IPS-NIHi7 (cell line): ENCODE results near the gene COL6A3.

ENCODE experiments used
- DNase-seq: peaks from one replicate; pipeline ENCODE4 v3.0.0; 2012; ENCODE audit warnings: mixed read lengths; ENCODE audit errors: extremely low spot score

The COL6A3 gene, protein sequence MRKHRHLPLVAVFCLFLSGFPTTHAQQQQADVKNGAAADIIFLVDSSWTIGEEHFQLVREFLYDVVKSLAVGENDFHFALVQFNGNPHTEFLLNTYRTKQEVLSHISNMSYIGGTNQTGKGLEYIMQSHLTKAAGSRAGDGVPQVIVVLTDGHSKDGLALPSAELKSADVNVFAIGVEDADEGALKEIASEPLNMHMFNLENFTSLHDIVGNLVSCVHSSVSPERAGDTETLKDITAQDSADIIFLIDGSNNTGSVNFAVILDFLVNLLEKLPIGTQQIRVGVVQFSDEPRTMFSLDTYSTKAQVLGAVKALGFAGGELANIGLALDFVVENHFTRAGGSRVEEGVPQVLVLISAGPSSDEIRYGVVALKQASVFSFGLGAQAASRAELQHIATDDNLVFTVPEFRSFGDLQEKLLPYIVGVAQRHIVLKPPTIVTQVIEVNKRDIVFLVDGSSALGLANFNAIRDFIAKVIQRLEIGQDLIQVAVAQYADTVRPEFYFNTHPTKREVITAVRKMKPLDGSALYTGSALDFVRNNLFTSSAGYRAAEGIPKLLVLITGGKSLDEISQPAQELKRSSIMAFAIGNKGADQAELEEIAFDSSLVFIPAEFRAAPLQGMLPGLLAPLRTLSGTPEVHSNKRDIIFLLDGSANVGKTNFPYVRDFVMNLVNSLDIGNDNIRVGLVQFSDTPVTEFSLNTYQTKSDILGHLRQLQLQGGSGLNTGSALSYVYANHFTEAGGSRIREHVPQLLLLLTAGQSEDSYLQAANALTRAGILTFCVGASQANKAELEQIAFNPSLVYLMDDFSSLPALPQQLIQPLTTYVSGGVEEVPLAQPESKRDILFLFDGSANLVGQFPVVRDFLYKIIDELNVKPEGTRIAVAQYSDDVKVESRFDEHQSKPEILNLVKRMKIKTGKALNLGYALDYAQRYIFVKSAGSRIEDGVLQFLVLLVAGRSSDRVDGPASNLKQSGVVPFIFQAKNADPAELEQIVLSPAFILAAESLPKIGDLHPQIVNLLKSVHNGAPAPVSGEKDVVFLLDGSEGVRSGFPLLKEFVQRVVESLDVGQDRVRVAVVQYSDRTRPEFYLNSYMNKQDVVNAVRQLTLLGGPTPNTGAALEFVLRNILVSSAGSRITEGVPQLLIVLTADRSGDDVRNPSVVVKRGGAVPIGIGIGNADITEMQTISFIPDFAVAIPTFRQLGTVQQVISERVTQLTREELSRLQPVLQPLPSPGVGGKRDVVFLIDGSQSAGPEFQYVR (N-terminal part only)

DNA sequence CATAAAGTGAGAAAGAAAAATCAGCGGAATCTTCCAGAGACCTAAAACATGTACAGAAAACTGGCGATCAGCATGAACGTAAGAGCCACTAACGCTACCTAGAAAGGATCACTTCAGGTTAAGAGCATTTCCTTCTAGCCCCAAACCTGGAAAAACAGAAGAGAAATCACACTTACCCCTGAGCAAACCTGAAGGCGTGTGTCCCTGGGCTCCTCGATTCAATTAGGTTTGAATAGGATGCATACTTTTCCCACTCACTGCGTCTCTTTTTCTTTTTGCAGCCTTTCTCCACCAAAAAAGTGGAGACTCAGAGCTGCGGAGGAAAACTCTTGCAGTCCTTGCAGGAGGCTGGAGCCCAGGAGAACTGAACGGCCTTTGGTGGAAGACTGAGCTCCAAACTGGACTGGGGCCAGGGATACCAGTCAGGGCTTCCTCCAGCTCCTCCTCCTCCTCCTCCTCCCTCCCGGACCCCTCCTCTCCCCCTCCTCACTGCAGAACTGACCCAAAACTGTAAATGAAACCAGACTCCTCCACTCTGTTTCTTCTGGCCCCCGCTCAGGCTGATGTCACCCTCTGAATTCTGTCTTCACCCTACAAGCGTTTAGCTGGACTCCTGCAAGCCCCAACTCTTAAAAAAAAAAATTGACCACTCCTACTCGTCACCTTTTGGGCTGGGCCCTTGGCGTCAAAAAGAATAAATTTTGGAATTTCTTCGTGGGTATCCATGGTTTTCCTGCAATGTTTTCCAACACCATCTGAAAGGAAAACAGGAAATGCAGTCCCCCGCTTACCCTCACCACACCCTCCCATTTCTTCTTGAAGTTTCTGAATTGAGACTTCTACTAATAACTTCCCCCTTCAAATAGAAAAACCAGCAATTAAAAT is at the start of gene COL6A3:
COL6A3 (minus strand) TSS at position 388 of the 885 bp plus-strand sequence. CDS start 17,347 bp downstream, outside the sequence.
- DNase-seq = no peak

DNA sequence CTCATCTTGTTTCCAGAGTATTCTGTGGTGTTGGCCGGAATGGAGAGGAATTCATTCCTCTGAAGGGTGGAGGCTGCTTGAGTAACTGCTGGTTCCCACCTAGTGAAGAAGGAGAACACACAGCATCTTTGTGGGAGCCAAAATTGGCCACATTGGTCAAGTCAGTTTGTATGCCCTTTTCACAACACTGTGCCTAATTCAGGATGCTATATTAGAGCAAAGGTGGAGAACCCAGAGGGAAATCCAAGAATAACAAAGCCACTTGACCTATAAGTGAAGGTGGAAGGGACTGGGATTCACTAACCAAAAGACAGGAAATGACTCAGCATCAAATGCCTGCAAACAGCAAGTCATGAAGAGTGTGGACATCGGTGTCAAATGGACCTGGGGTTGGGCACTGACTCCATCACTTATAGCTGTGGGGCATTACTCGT is 45.8 kb upstream of the COL6A3 start:
- DNase-seq = no peak

DNA sequence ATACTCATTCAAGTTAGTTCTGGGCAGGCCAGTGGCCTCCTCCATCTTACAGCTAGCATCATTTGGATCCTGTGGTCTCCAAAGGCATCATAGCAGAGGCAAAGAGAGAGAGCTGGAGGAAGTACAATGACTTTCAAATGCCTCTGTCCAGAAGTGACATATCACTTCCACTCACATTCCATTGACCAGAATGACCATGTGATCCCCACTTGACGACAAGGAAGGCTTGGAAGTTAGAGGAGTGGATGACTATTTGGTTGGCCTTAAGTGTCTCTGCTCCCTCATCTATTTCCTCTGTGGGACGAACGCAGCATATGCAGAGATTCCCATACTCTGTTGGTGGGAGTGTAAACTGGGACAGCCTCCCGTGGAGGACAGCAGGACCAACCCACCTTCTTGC is 45.3 kb upstream of the COL6A3 start:
- no peak for DNase-seq

DNA sequence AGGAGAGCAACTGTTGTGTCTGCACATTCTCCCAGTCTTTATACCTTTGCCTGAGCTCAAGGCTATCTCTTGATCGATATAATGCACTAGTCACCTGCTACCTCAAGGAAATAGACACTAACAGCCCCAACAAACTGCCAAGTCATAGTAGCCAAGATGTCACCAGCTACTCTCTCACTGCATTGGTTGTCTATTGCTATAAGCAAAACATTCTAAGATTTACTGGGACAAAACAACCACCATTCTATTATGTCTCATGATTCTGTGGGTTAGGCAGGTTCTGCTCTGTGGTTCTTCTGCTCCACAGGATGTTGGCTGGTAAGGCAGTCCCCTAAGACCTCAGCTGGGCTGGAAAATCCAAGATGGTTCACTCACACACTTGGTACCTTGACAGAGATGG is 44.6 kb upstream of the COL6A3 start:
- no peak for DNase-seq

DNA sequence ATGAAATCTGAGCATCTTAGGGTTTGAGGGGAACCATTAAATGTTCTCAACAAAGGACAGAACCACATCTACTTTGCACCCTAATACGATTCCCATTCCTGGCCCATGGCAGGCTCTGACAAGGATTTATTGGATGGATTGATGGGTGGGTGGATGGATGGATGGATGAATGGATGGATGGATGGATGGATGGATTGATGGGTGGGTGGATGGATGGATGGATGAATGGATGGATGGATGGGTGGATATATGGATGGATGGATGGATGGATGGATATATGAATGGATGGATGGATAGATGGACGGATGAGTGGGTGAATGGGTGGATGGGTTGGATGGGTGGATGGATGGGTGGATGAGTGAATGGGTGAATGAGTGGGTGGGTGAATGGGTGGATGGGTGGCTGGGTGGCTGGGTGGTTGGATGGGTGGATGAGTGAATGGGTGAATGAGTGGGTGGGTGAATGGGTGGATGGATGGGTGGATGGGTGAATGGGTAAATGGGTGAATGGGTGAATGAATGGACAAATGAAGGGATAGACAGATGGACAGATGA is 43.5 kb upstream of the COL6A3 start:
- DNase-seq = no peak

DNA sequence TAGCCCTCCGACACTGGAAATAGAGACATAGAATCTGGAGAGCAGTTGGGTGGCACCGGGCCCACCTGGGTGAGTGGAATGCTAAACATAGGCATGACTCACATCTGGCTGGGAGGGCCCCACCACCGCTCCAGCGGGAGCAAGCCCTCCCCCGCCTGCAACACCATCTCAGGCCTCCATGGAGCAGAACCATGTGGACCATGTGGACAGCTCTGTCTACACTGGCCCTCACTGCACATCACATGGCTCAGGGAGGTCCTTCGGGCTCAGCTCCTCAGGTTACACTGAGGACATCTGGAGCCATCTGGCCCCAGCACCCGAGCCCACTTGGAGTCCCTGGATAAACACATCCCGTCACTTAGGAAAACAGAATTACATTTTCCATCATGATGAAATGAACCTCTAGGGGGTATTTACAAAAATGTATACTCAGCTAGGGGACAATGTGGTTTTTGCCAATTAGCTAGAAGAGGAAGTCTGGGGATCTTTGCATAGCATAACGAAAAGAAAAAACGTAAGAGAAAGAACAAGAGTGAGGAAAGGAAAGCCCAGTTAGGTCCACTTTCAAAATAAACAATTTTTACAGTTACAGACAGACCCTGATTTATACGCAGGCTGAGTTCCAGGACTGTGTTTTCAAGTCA is 42.4 kb upstream of the COL6A3 start:
- DNase-seq = no peak

DNA sequence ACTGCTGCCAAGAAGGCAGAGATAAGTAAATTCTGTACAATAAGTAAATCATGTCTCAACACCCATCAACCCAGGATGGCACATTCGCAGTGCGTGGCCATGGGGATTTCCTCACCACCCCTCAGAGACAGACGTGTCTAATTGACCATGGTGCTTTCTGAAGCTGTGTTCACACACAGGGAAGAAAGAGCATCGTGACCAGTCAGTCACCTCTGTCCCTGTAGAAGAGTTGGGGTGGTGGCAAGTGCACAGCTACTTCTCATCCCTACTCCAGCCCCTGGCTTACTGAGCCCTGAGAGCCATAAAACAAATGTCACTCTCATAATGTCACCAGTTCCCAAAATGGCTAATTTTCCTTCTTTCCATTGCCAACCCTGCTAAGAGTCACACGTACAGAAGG is 41.8 kb upstream of the COL6A3 start:
- DNase-seq = no peak

DNA sequence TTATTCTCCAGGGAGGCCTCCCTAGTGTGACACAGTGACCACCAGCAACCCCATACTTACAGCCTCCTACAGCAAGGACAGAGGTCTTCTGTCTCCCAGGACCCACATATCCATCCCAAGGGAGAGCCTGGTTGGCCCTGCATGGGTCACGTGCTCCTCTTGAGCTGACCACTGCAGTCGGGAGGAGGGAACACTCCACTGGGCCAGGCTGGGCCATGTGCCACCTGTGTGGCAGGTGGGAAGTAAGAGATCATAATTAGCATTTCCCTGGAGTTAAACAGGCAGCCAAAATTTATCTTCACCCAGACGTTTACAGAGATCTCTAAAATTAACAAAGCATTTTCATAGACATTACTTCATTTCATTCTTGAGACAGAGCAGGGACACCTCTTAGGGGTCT is 39.7 kb upstream of the COL6A3 start:
- DNase-seq = no peak

DNA sequence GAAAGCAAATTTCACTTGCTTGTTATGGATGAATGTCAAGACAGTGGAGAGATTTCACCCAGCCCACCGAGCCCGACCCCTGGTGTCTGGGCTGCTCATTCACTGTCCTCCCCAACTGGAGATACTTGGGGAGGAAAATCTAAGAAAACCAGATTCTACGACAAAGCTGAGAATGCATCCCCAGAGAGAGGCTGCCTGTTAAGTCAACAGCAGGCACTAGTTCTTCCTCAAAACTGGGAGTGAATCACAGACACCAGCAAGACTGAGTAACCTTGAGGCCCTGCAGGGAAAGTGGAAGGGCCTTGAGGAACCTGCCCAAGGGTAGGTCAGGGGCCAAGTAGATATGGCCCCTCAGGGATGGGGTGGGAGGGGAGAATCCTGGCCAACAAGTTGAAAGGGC is 38.9 kb upstream of the COL6A3 start:
- DNase-seq = no peak

DNA sequence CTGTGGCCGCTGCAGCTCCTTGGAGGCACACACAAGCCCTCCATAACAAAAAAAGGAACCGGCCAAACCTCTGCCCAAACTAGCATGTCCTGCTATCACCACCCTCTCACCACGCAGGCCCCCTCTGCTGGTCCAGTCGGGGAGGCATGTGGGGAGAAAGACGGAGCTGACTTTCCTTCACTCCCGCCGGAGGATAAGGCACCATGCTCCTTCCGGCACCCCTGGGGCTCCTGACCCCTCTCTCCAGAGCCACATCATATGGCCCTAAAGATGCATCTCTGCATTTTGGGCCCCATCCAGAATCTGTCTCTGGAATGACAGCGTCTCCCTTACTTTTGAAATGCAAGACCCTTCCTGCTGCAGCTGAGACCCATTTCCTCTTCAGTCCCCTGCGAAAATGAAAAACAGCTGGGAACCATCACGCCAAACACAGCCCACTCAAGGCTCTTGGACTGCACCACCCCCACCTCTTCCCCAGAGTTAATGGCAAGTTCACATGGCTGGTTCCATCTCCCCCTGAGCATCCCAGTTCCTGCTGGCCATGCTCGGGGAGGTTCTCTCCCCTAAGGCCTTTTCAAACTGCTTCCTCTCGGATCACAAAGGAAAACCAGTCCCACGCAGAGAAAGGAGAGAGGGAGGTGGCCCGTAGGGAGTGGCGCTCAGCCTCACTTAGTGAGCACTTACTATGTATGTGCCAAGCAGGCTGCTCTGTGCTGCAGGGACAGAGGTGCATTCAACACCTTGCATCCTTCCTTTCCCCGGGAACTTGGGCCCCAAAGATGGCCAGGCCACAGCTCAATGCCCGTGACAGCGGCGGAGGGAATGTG is 37.9 kb upstream of the COL6A3 start:
- peak; percentile 78 for DNase-seq

DNA sequence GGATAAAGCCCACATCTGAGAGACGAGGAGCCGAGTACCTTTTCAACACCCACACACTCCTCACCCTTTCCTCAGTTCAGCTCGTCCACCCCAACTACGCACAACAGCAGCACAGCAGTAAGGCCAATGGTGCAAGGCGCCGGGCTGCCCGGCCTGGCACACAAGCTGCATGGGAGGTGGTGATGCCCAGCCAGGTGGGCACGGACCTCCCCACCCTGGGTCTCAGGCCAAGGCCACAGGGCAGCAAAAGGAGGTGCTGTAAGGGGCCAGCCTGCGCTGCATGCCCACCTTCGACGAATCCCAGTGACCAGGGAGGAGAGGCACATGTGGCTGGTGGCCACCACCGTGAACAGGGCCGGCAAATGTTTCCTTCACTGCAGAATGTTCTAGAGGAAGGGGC is 36.6 kb upstream of the COL6A3 start:
- DNase-seq = no peak

DNA sequence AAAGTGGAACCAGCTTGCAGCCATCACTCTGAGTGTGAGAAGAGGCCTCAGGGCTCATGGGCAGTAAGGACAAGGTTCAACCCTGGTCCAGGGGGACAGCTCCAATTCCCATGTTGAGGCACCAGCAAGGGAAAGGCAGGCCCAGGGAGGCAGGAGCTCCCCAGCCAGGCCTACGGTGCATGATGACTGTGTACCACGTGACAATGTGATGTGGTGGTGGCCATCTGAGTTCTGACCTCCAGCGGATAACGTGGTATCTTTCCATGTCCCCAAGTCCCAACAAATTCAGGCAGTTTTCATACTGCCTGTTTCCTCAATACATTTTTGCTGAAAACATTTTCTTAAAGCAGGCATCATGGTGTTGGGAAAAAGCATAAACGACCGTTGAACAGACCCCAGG is 36.1 kb upstream of the COL6A3 start:
- no peak for DNase-seq

DNA sequence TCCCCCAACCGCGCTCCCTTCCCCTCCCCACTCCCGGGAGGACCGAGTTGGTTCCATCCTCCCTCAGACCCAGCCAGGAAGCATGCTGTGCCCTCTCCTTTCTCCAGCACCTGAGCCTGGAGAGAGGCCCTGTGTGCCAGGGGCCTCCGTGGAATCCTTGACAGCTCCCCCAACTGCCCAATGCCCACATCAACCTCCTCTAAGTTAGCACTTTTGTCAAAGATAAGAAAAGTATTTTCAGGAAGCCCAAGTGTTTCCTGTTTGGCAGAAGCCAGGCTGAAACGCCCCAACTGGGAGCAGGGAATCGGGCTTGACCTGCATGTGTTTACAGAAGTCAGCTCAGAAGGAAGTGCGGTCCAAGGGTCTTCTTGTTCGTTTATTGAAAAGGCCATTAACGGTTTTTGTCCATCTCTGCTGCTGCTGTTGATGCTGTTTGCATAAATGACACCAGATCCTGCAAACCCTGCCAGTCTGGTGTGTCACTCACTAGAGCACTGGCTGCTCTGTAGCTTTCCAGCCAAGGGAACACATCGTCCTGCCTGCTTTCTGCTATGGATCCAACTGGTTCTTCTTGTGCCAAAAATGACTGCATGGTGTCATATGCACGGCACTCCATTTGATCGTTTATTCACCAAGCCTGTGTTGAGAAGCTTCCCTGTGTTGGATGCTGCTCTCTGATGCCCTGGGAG is 35.4 kb upstream of the COL6A3 start:
- no peak for DNase-seq

DNA sequence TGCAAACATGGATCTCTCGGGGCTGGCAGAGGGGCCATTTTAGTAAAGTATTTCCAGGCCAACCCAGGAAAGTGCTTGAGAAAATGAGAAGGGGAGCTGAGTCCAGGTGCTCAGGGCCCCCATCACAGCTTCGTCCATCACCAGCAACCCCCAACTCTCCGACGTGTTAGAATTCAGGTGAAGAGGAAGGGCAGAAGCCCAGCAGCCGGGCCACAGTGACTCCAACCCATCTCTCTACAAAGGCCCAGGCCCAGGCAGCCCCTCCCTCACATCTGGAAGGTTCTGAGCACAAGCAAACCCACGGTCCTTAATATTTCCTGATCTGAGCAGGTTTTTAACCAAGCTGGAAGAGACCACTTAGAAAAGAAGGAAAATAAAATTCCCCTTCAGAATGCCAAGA is 34.7 kb upstream of the COL6A3 start:
- no peak for DNase-seq

DNA sequence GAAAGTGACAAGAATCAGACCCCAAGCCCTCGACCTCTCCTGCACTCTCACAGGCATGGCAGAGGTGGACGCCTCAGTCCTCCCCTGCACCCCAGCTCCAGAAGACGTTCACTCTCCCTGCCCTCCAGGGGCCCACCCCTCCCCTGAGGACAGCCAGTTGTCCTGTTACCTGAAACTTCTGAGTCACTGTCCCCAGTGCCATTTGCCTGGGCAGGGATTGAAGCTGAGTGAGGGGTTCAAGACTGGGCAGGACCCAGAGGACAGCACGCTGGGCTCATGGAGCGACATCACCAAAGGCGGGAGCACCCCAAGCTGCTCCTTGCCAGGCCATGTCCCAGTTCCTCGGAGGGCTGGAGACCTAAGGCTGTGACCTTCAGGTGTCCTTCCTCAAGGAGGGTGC is 34.2 kb upstream of the COL6A3 start:
- DNase-seq = no peak

DNA sequence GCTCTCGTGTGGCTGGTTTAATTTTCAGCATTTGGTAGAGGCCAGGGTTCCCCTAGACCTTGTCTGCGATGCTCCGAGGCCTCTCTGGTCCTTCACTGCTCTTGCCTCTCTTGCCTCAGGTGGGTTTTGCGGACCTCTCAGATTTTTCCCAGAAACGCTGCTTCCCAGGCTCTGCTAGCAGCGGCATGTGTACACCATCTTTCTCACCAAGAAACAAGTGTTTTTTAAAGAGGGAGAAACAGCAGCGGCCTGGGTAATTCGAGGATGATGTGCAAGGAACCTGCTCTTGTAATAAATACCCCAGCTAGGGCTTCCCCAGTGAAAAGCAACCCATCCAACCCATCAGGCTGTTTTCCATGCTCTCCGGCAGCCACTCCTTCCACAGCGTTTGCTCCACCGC is 33.5 kb upstream of the COL6A3 start:
- no peak for DNase-seq

DNA sequence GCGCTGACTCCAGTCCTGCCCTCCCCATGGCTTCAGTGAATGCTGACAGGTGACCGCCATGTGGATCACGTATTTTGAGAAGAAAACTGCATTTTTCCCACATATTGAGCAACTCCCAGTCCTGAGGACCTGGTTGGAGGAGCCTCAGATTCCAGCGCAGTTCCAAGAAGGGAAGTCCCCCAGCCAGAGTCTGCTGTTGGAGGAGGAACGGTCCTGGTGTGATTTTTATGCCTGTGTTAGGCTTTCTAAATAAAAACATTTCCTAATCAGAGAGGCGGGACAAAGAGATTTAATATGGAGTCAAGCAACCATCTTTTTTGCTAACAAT is 32.3 kb upstream of the COL6A3 start:
- no peak for DNase-seq

DNA sequence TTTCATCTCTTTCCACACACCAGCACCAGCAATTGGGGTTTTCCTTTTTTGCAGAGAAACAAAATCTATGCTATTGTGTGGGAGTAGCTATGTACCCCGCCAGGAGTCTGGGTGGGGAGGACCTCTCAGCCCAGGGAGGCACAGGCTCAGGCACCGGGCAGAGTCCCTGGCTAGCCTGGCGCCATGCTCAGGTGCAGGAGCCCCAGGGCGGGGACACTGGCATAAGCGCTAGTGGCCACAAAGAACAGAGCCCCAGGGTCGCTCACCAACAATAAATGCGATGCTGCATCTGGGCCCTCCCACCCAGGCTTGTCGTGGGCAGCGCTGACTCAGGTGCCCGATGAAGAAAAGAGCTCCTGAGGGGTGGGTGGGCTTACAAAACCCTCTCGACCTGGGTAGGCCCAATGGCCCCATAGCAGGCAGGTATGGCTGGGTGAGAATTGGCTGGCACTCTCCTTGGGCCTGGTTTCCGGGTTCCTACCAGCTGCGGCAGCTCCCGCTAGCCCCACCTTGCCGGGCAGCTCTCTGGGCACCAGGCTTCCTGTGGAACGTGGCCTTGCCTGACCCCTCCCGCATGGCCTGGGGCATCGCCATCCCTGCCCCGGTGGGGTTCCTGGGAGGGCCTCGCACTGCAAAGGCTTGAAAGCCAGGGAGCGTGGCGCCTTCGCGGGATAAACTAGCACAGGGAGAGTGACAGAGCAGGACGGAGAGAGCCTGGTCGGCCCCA is 31.8 kb upstream of the COL6A3 start:
- no peak for DNase-seq
